Fibroblast of peridontal ligament (primary cell): Measurements from ENCODE around the gene TNFRSF12A.
A peak's percentile ranks its signal among the peaks of the same experiment; 100 is the strongest.

Experiments
- DNase-seq: peaks from one replicate; pipeline ENCODE4 v3.0.0-alpha.2; 2010; ENCODE audit errors: extremely low read depth

Gene TNFRSF12A

DNA sequence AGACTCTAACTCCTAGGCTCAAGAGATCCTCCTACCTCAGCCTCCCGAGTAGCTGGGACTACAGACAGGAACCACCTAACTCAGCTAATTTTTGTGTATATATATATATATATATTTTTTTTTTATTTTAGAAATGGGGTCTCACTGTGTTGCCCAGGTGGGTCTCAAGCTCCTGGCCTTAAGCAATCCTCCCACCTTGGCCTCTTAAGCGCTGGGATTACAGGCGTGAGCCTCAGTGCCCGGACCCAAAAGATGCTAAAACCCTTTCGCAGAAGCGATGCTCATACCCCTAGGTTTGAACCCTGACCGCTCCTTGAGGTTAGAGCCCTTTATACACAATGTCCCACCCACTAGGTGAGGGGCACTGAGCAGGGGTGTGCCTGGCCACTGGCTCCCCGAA, 9.7 kb upstream of the TNFRSF12A start:
- DNase-seq = no peak

DNA sequence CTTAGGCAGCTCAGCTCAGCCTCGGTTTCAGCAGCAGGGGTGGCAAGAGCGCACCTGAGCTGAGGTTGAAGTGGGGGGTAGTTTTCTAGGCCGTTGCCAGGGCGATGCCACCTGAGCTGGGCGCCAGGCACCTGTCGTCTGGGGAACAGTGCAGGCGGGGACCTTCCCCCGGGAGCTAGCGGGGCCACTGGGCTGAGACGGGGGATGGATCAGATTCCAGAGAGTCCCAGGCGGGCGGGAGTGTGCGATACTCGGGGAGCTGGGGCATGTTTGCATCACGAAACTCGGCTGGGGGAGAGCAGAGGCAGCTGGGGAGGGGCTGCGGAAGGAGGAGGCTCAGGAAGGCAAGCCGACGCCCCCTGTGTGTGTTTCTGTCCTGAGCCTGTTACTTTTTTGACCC, 7.9 kb upstream of the TNFRSF12A start:
- no peak for DNase-seq

DNA sequence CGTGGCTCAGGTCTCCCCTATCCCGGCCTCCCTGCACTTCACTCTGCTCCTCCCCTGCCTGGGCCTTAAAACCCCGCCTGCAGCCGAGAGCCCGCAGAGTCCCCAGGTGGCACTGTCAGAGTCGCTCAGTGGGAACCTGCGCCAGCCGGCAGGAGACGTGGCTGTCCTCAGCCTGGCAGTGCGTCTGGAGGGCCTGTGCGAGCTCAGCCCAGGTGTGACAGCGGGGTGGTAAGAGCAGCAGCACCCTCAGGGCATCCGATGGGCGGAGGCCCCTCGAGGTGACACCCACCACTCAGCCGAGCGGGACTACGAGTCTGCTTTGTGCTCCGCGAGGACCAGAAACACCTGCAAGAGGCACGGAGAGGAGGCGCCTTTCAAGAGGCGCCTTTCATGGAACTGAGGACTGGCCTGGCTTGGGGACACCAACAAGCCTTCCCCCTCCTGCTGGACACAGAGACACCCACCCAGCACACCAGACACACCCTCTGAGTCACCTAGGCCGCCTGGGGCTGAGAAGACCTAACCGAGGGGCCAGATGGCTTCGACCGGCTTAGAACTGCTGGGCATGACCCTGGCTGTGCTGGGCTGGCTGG, 7.2 kb upstream of the TNFRSF12A start, which contains the start of gene CLDN9:
CLDN9 (plus strand) TSS at position 96 of the 593 bp plus-strand sequence; CDS start at position 536, 440 bp downstream.
- no peak for DNase-seq

DNA sequence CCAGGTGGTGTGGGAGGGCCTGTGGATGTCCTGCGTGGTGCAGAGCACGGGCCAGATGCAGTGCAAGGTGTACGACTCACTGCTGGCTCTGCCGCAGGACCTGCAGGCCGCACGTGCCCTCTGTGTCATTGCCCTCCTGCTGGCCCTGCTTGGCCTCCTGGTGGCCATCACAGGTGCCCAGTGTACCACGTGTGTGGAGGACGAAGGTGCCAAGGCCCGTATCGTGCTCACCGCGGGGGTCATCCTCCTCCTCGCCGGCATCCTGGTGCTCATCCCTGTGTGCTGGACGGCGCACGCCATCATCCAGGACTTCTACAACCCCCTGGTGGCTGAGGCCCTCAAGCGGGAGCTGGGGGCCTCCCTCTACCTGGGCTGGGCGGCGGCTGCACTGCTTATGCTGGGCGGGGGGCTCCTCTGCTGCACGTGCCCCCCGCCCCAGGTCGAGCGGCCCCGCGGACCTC, 6.6 kb upstream of the TNFRSF12A start:
- DNase-seq = no peak

DNA sequence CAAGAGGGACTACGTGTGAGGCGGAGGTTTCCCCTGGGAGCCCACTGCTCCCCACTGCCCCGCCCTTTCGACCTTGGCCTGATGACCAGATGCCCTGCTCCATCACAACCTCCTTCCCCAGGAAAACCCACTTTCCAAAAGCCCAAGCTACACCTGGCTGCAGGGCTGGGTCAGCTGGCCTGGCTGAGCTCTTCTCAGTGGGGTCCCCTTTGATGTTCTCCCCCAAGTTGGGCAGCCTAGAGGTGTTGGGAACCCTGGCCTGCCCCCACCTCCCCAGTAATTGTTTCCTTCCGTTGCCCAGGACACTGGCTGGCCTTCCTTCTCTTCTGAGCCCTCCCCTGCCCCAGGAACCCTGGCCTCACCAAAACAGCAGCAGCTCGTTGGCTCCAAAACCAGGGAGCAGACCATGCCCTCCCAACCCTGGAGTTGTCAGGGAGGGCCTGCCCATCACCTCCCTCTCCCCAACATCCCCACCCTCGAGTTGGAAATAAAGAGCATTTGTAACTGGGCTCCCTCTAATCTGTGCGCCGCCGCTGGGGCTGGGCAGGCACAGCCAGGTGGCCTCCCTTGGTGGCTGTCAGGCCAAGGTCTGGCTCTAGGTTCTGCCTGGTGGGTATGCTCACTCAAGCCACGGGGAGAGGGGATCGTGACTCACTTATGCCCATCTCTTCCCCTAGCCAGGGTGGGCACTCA, 6.0 kb upstream of the TNFRSF12A start:
- DNase-seq = no peak

DNA sequence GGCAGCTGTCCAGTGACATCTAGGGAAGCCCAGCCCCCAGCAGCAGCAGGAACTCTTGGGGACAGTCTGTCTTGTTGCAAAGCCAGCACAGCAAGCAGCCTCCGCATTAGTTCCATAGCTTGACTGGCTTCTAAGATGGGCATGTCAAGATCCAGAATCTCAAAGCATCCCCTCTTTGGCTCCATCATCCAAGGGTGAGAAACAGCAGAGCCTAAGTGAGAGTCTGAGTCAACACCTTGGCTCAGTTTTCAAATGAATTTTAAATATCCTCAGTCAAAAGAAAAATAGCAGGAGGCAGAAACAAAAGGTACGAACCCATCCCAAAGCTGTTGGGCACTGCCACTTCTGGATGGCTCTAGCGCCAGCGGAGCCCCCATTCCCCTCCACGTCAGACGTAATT, 5.2 kb upstream of the TNFRSF12A start:
- no peak for DNase-seq

DNA sequence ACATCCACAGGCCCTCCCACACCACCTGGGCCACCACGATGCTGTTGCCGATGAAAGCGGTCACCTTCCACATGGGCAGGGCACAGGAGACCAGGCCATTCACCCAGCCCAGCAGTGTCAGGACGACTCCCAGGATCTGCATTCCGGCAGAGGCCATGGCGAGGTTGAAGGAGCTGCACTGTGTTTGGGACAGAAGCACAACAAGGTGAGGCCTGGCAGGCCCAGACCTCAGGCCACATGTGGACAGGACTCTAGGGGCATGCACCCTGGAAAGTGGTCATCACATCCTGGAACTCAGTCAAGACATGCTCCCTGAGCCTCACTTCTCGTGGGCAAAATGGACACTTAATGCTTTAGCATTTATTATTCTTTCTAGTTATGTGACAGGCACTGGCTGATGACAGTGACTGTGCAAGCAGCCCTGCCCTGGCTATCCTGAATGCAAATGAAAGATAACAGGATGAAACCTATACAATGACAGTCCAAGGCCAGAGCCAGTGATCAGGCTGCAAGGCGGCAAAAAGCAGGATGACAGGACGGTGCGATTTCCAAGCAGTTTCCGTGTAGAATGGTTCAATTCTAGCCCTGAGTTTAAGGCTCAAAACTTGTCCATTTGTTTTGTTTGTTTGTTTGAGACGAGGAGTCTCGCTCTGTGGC, 4.2 kb upstream of the TNFRSF12A start:
- DNase-seq = no peak

DNA sequence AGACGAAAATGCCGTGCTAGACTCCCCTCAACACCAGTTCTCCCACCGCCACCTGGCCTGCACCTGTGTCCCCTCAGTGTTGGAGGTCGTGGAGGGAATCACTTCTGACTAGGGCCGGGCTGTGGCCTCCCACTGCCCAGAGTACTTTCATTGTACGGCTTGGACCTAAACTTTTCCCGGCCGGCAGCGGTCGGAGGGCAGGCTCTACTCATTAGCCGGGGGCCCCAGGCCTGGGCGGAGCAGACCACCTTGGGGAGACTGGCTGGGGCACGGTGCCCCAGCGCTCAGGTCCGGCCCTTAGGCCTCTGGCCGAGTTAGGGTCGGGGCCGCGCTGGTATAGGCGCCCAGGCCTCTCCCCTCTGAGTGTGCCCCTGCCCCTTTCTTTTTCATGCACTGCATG, 2.8 kb upstream of the TNFRSF12A start:
- no peak for DNase-seq

DNA sequence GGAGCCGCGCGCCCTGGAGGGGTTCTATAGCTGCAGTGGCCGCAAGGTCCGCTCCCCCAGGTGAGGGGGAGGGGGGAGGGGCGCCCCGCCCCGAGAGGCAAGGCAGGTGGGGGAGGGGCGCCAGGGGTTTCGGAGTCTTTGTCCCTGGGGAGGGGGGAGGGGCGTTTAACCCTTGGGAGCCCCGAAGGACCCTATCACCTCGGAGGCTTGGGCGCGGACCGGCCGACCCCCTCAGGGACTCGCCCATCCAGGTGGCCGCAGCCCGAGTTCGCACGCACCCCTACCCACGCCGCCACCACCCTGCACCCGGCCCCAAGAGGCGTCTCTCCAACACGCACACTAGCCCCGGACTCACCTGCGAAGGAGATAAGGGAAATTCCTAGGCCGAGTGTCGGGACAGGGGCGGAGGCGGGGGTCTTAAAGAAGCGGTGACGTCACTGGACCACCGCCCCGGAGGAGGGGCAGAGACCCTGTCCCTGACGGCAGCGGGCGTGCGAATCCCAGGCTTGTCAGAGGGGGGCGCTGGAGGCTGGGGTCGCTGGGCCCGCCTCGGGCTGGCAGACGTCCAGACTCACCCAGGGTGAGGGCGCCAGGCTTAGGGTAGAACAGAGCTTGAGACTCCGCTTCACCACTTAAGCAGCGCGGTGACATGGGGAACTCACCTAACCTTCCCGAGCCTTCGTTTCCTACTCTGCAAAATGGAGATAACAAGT, 2.2 kb upstream of the TNFRSF12A start, which contains the start of gene CLDN6:
CLDN6 (minus strand) TSS at position 390 of the 713 bp plus-strand sequence. CDS start 2,162 bp downstream, outside the sequence.
- no peak for DNase-seq

DNA sequence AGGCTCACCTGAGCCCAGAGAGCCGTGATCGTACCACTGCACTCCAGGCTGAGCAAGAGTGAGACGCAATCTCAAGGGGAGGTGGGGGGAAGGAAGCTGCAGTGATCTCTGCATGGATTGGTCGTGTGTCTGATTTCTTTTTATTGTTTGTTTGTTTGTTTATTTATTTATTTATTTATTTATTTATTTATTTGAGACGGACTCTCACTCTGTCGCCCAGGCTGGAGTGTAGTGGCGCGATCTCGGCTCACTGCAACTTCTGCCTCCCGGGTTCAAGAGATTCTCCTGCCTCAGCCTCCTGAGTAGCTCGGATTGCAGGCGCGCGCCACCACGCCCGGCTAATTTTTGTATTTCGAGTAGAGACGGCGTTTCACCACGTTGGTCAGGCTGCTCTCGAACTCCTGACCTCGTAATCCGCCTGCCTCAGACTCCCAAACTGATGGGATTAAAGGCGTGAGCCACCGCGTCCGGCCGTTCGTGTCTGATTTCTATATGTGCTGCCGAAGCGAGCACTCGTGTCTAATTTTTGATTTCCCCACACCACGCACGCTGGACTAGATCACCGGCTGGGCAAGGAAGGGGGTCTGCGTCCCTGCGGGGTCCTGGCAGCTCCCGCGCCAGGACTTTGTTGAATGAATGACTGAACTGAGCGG, 448 bp upstream of the TNFRSF12A start:
- DNase-seq = no peak

DNA sequence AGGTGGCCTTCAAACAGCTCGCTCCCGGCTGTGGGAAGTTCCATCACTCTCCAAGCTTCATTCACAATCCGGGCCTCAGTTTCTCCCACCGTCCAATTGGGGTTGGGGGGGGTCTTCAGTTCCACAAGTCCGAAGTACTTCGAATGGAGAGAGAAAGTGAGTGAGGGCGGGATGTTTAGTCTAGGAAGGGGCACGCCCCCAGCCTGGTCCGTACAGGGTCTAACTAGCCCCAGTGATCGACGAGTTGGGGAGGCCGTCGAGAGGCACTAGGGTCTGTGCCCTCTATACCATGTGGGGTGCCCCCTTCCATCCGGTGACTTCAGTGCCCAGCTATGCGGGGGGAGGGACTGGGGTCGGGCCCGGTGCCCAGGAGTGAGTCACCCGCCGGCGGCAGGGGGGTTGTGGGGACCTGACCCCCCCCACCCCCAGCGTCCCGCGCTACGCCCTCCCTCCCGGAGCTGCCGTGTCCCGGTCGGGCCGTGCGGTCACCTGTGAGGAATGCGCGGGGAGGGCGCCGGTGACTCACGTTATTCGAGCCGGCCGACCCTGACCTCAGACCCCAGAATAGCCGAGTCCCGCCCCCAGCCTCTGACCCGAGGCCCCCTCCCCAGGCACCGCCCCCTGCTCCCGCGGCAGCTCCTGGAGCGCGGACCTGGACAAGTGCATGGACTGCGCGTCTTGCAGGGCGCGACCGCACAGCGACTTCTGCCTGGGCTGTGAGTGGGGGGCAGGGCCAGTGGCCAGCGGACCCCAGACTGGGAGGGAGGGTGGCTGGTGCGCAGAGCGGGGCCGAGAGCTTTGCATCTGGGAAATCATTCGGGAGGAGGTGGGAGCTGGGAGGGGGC, 658 bp downstream of the TNFRSF12A start:
- DNase-seq = peak; percentile 75

DNA sequence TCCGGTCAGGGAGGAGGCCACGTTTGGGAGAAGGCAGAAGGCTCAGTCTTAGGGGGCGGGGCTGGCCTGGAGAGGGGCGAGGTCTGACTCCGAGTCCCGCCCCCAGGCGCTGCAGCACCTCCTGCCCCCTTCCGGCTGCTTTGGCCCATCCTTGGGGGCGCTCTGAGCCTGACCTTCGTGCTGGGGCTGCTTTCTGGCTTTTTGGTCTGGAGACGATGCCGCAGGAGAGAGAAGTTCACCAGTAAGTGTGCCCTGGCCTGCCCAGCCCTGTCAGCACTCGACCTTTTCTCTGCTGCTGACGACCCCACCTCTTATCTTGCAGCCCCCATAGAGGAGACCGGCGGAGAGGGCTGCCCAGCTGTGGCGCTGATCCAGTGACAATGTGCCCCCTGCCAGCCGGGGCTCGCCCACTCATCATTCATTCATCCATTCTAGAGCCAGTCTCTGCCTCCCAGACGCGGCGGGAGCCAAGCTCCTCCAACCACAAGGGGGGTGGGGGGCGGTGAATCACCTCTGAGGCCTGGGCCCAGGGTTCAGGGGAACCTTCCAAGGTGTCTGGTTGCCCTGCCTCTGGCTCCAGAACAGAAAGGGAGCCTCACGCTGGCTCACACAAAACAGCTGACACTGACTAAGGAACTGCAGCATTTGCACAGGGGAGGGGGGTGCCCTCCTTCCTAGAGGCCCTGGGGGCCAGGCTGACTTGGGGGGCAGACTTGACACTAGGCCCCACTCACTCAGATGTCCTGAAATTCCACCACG, 1.5 kb downstream of the TNFRSF12A start:
- DNase-seq = peak; percentile 88

DNA sequence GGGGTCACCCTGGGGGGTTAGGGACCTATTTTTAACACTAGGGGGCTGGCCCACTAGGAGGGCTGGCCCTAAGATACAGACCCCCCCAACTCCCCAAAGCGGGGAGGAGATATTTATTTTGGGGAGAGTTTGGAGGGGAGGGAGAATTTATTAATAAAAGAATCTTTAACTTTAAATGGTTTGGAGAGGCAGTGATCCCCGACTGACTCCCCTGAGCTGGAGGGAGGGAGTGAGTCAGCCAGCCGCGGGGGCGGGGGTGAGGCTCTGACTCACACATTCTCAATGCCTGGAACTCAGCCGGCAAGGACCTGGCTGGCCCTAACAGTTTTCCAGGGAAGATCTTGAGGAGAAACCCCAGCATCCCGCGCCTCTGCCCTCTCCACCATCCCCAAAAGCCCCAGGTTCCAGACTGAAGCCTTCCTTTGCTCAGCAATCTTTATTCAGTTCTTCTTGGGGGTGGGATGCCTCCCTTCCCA, 2.1 kb downstream of the TNFRSF12A start:
- peak; percentile 93 for DNase-seq

DNA sequence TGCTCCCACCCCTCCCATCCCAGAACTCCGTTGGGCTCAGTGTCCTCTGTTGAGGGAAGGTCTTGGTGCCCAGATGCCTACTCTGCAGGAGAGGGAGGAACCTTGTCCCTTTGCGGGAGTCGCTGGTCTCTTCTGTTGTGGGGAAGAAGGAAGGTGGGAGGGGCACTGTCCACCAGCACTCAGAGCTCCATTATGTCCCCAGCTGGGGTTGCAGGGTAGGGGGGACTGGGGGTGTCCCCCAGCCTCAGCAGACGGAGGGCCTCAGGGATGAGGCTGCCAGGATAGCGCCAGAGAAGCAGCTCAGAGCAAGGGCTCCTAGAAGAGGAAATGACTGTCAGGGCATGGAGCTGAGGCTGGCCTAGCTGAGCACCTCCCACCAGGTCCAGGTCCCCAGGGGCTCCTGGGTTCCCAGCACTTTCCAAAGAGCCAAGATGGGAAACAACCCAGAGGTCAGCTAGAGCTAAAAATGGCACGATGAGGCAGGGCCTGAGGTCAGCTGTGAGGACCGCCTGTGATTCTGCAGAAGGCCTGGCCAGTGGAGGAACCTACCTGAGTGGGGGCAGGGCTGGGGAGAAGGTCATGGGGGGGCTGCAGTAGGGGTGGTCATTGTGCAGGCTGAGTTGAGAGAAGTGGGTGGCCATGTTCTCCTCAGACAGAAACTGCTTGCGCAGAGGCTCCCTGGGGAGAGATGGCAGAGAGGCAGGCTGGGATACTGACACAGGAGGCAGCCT, 2.7 kb downstream of the TNFRSF12A start:
- DNase-seq = peak; percentile 46

DNA sequence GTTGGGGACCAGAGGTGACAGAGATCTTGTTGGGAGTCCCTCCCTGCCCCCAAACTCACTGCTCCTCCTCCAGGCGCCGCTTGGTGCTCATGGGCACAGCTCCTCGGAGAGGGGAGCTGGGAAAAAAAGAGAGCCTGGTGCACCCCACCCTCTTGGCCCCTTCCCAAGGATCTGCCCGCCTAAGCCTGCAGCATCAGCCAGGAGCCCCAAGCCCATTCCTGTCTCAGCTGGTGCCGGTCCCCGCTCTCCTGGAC, 3.2 kb downstream of the TNFRSF12A start:
- DNase-seq = peak; percentile 65

DNA sequence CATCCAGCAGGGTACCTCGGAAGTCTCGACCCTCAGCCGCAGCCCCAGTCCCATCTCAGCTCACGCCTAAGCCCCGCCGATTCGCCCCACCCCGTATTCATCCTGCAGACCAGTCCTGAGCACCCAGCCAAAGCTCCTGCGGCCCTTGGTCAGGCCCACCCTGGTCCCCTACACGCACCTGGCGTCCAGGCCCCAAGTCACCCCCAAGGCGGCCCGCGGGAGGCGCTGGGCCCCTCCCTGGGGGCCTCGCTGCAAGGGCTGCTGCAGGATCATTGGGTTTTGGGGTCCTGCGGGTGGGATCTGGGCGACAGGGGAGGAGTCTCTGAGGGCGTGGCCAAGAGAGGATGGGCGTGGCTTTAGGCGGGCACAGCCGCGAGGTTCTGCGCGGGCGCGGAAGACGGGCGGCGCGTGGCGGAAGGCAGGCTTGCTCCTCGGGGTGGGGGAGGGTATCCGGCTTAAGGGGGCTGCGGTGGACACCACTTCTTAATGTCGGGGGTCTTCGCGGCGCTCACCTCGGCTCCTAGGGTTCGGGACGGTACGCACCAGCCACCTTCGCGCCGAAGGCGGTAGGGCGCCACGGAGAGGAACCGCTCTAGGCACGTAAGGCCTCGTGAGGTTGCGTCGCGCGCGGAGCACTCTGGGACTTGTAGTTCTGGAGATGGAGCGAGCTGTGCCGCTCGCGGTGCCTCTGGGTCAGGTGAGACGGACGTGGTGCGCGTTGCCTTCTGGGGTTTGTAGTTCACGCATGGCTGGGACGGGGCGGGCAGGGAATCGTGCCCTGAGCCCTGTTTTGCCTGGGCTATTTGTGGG, 3.7 kb downstream of the TNFRSF12A start, which contains the start of the genes HCFC1R1 and THOC6:
HCFC1R1 (minus strand) TSS at position 274 of the 810 bp plus-strand sequence; CDS start at position 273, 1 bp downstream.
THOC6 (plus strand) TSS at position 367 of the 810 bp plus-strand sequence; CDS start at position 659, 292 bp downstream.
- peak; percentile 96 for DNase-seq

DNA sequence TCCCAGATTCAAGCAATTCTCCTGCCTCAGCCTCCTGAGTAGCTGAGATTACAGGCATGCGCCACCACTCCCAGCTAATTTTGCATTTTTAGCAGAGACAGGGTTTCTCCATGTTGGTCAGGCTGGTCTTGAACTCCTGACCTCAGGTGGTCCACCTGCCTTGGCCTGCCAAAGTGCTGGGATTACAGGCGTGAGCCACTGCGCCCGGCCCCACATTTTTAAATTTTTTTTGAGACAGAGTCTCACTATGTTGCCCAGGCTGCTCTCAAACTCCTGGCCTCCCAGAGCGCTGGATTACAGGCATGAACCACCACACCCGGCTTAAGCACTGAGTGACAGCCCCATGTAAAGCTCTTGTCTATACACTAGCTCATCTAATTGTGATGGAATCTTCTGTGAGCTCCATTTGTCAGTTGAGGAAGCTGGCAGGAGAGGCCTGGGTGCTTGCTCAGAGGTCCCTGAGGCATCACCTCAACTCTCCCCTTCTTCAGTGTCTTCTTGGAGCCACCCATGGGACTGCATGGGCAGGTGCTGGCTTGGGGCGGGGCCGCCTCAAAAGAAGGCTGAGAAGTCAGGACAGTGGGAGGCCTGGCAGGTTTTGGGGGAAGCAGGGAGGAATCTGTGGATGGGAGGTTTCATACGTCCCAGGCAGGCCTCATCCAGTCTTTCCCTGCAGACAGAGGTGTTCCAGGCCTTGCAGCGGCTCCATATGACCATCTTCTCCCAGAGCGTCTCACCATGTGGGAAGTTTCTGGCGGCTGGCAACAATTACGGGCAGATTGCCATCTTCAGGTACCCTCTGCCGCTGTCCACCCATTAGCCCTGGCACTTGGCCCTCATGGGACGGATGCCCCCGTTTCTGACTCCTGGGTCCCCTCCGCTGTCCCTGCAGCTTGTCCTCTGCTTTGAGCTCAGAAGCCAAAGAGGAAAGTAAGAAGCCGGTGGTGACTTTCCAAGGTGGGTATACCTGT, 5.1 kb downstream of the TNFRSF12A start:
- DNase-seq = no peak
